AG04449 (cell line): ENCODE data around the gene DIAPH3.

Source experiments
- CTCF ChIA-PET: fragments of 350-600 bp; formaldehyde crosslinking; extraction: SDS; loops from one replicate; lab custom pipeline; 2021; ENCODE audit warnings: antibody characterized with exemption; lab: Yijun Ruan, JAX
- POLR2A ChIA-PET: fragments of 400-600, 350-600 bp; formaldehyde crosslinking; extraction: SDS; loops from one replicate; lab custom pipeline; 2020; ENCODE audit warnings: antibody characterized with exemption, inconsistent platforms; lab: Yijun Ruan, JAX
- DNase-seq: peaks from one replicate; pipeline ENCODE4 v3.0.0-alpha.2; 2010; ENCODE audit warnings: low read depth, low spot score
- H3K4me3 ChIP-seq: 2 replicates; pipeline ENCODE4 v1.5.1; 2011; ENCODE audit warnings: low read depth, mild to moderate bottlenecking, control low read depth, low read length
- CTCF ChIP-seq: IDR thresholded peaks from one replicate; pipeline ENCODE4 v1.5.1; 2011; ENCODE audit warnings: mild to moderate bottlenecking, moderate library complexity, low read length, control low read depth, inconsistent platforms; ENCODE audit not compliant: insufficient read depth; ENCODE audit errors: missing control alignments

DIAPH3 gene

GRCh38 chr13:59782696-59783095 is 381.0 kb downstream of the DIAPH3 start:
- DNase-seq = no peak
- no peak overlapping the region for H3K4me3 ChIP-seq
- TF ChIP-seq CTCF = no peak
- ChIA-PET CTCF (interaction anchor here (3.4 kb wide), 1 partner anchor 12 kb away, joined by 17 read pairs; no protein-coding TSS in a partner anchor), POLR2A (no interaction called here)

GRCh38 chr13:59780058-59780457 is 383.7 kb downstream of the DIAPH3 start:
- DNase-seq = no peak
- POLR2A ChIA-PET = no interaction called here

GRCh38 chr13:59776924-59777690 is 386.6 kb downstream of the DIAPH3 start:
- CTCF ChIA-PET = interaction anchor here (1.2 to 3.3 kb wide), 5 partner anchors 9 to 130 kb away, joined by 3 to 19 read pairs (median 4); no protein-coding TSS in a partner anchor
- TF ChIP-seq CTCF = no peak

More at GRCh38 chr13:59780058-59780457, 383.7 kb downstream of the DIAPH3 start:
- CTCF ChIA-PET = no interaction called here
- H3K4me3 ChIP-seq = no peak overlapping the region
- TF ChIP-seq CTCF = no peak

GRCh38 chr13:59774491-59774971 is 389.2 kb downstream of the DIAPH3 start:
- no peak for TF ChIP-seq CTCF
- peak; percentile 63 for DNase-seq
- no peak overlapping the region; the same call in 1 of the 2 replicates for H3K4me3 ChIP-seq
- ChIA-PET CTCF (interaction anchor here (0.7 to 3.3 kb wide), 3 partner anchors 12 to 132 kb away, joined by 3 to 19 read pairs (median 3); no protein-coding TSS in a partner anchor), POLR2A (no interaction called here)

More at GRCh38 chr13:59776924-59777690, 386.6 kb downstream of the DIAPH3 start:
- no peak overlapping the region for H3K4me3 ChIP-seq
- peak; percentile 60 for DNase-seq
- POLR2A ChIA-PET = no interaction called here

- no peak for DNase-seq
- ChIA-PET CTCF (interaction anchor here (0.6 to 4.6 kb wide), 46 partner anchors 10 to 618 kb away, joined by 3 to 125 read pairs (median 4); no protein-coding TSS in a partner anchor), POLR2A (no interaction called here)
- peak; percentile 61 for TF ChIP-seq CTCF
- no peak overlapping the region for H3K4me3 ChIP-seq
Measured at GRCh38 chr13:59771272-59771671, 392.5 kb downstream of the DIAPH3 start.

GRCh38 chr13:59770451-59770850 is 393.3 kb downstream of the DIAPH3 start:
- DNase-seq = no peak
- TF ChIP-seq CTCF = no peak
- POLR2A ChIA-PET = no interaction called here
- CTCF ChIA-PET = interaction anchor here (0.7 to 4.6 kb wide), 34 partner anchors 9 to 619 kb away, joined by 3 to 125 read pairs (median 4); no protein-coding TSS in a partner anchor
- H3K4me3 ChIP-seq = no peak overlapping the region
